ENCODE measurements around the gene RXFP2. TPM values are rescaled to one million over a fixed set of nuclear protein-coding genes. Genes with fewer than 3 reads are reported as not detected.

Gene RXFP2
- total RNA-seq, 1 donor from 2014 or later: not detected

- no peak overlapping the region for H3K27ac Mint-ChIP-seq (ENCODE audit: unreplicated experiment)
- H3K9me3 Mint-ChIP-seq (ENCODE audit: unreplicated experiment): no peaks in the 10 kb centered on the region
- no peaks in the 10 kb centered on the region for H3K36me3 Mint-ChIP-seq (ENCODE audit: unreplicated experiment)
- DNase-seq (ENCODE audit: extremely low spot score, unreplicated experiment): no peak
- TF ChIP-seq CTCF (IDR thresholded peaks at IDR 0.05): no peak
- H3K4me1 Mint-ChIP-seq (ENCODE audit: unreplicated experiment): peaks cover 5% of the 10 kb centered on the region
- peaks cover 55% of the 10 kb centered on the region for H3K27me3 Mint-ChIP-seq (ENCODE audit: unreplicated experiment)
- no peak overlapping the region for H3K4me3 Mint-ChIP-seq (ENCODE audit: unreplicated experiment)
Measured at GRCh38 chr13:31851216-31851615, 111.9 kb downstream of the RXFP2 start.
